CD8-positive, alpha-beta memory T cell (primary cell): ENCODE measurements around the gene AREL1. TPM values are rescaled to one million over a fixed set of nuclear protein-coding genes. Genes with fewer than 3 reads are reported as not detected.

Experiments
- CTCF ChIA-PET: fragments of 350-600 bp; sonication (Branson Sonifier 250); formaldehyde crosslinking; loops from one replicate; lab custom pipeline; 2021; ENCODE audit warnings: antibody characterized with exemption; lab: Charles Lee
- POLR2A ChIA-PET: fragments of 350-600 bp; sonication (Branson Sonifier 250); formaldehyde crosslinking; loops from one replicate; lab custom pipeline; 2021; ENCODE audit warnings: antibody characterized with exemption; lab: Charles Lee
- DNase-seq, 5 donors: peaks; one replicate each; pipeline versions ENCODE4 v3.0.0 to v3.0.0-alpha.2; 2020 to 2022; ENCODE audit warnings: mixed read lengths in 1 of 5
- H3K27ac ChIP-seq: one replicate; pipeline ENCODE4 v1.7.0; 2013; ENCODE audit warnings: low read depth, mild to moderate bottlenecking, low read length, moderate library complexity
- H3K27me3 ChIP-seq: 2 replicates; pipeline ENCODE4 v1.7.0; 2013; ENCODE audit warnings: low read length, mild to moderate bottlenecking; ENCODE audit not compliant: insufficient read depth, poor library complexity, severe bottlenecking
- H3K36me3 ChIP-seq: 2 replicates; pipeline ENCODE4 v1.7.0; 2013; ENCODE audit warnings: mild to moderate bottlenecking, low read length, moderate library complexity; ENCODE audit not compliant: insufficient read depth
- H3K4me1 ChIP-seq: 2 replicates; pipeline ENCODE4 v1.7.0; 2013; ENCODE audit warnings: mild to moderate bottlenecking, low read length, moderate library complexity; ENCODE audit not compliant: insufficient read depth
- H3K4me3 ChIP-seq: 2 replicates; pipeline ENCODE4 v1.7.0; 2013; ENCODE audit warnings: mild to moderate bottlenecking, low read length
- H3K9me3 ChIP-seq: 2 replicates; pipeline ENCODE4 v1.7.0; 2013; ENCODE audit warnings: mild to moderate bottlenecking, low read length
- H3K27ac Mint-ChIP-seq, 8 donors: one replicate each; pipeline ENCODE4 v1.8.0; 2020 to 2021; ENCODE audit warnings: mixed read lengths in 8 of 8, mild to moderate bottlenecking in 6 of 8, inconsistent platforms in 3 of 8, moderate library complexity in 3 of 8
- H3K27me3 Mint-ChIP-seq, 2 donors: one replicate each; pipeline ENCODE4 v1.8.0; 2020 to 2021; ENCODE audit warnings: mixed read lengths in 2 of 2, mild to moderate bottlenecking in 1 of 2, moderate library complexity in 1 of 2
- H3K36me3 Mint-ChIP-seq, 3 donors: one replicate each; pipeline ENCODE4 v1.8.0; 2020 to 2021; ENCODE audit warnings: mixed read lengths in 3 of 3, inconsistent platforms in 1 of 3, mild to moderate bottlenecking in 1 of 3
- H3K4me1 Mint-ChIP-seq, 3 donors: one replicate each; pipeline ENCODE4 v1.8.0; 2020 to 2021; ENCODE audit warnings: mixed read lengths in 3 of 3, inconsistent platforms in 1 of 3, mild to moderate bottlenecking in 1 of 3
- H3K4me3 Mint-ChIP-seq, 7 donors: one replicate each; pipeline ENCODE4 v1.8.0; 2020 to 2021; ENCODE audit warnings: mixed read lengths in 7 of 7, mild to moderate bottlenecking in 6 of 7, moderate library complexity in 4 of 7, inconsistent platforms in 2 of 7
- H3K9me3 Mint-ChIP-seq, 5 donors: one replicate each; pipeline ENCODE4 v1.8.0; 2020 to 2022; ENCODE audit warnings: mixed read lengths in 5 of 5, mild to moderate bottlenecking in 3 of 5, moderate library complexity in 2 of 5, inconsistent platforms in 1 of 5
- polyA plus RNA-seq: library from polyadenylated mRNA; unstranded; fragments of 300-500 nt; fragmentation: Illumina TruSeq; gene quantifications from one replicate; pipeline ENCODE4 v1.2.3, GENCODE V29; 2021
- total RNA-seq, 2 experiments: library from RNA; stranded (reverse); gene quantifications; one replicate each; pipeline ENCODE4 v1.2.3, GENCODE V29; 2021

AREL1 gene
- total and polyA plus RNA-seq, 3 experiments from 2014 or later = 28.6 to 37.7 (median 37.0) TPM

DNA sequence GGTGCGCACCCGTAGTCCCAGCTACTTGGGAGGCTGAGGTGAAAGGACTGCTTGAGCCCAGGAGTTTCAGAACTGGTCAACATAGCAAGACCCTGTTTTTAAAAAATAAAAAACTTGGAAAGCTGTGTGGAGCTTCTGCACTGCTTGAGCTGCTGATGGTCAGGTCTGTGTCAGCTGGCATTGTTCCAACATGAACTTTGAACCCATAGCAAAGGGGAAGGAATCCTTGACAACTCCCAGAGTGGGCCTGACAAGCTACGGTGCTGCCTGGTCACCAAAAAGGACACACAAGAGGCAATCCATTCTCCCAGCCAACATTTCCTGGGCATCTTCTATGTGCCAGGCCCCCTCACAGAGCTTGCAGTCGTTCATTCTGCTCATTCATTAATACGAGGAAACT is 84.5 kb downstream of the AREL1 start:
- Mint-ChIP-seq H3K4me1 (peaks cover 12 to 20% (median 13%) of the 10 kb centered on the region in 3 donors), H3K27me3 (peaks cover 0 to 5% of the 10 kb centered on the region in 2 donors), H3K27ac (peak overlapping the region in 1 of 8 donors; percentile 92), H3K4me3 (peak overlapping the region in 1 of 7 donors; percentile 44), H3K36me3 (no peaks in the 10 kb centered on the region), H3K9me3 (no peaks in the 10 kb centered on the region)
- H3K4me3 ChIP-seq = no peak overlapping the region
- no peaks in the 10 kb centered on the region for H3K9me3 ChIP-seq
- no peak for DNase-seq
- CTCF ChIA-PET = interaction anchor here (1.7 to 5.4 kb wide), 3 partner anchors 10 to 19 kb away, joined by 9 to 20 read pairs (median 9); partner anchors contain the start of gene LTBP2
- no peaks in the 10 kb centered on the region for H3K36me3 ChIP-seq
- POLR2A ChIA-PET = no interaction called here
- H3K4me1 ChIP-seq = no peaks in the 10 kb centered on the region
- no peak overlapping the region for H3K27ac ChIP-seq
- no peaks in the 10 kb centered on the region for H3K27me3 ChIP-seq

DNA sequence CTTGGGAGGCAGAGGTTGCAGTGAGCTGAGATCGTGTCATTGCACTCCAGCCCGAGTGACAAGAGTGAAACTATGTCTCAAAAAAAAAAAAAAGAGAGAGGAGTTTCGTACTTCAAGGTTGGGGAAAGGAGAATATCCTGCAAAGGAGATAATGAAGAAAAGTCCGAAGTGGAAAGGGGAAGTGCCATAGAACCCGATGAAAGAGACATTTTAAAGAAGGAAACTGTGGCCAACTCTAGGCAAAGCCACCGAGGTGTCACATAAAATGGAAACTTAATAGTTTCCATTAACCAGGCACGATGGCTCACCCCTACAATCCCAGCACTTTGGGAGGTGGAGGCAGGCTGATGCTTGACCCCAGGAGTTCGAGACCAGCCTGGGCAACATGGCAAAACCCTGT is 85.8 kb downstream of the AREL1 start:
- CTCF ChIA-PET = interaction anchor here (1.0 to 5.4 kb wide), 4 partner anchors 9 to 18 kb away, joined by 3 to 20 read pairs (median 7); partner anchors contain the start of gene LTBP2
- peaks cover 0 to 5% of the 10 kb centered on the region in 2 donors for H3K27me3 Mint-ChIP-seq
- H3K9me3 Mint-ChIP-seq = no peaks in the 10 kb centered on the region
- no peaks in the 10 kb centered on the region for H3K36me3 ChIP-seq
- POLR2A ChIA-PET = no interaction called here
- no peaks in the 10 kb centered on the region for H3K27me3 ChIP-seq
- H3K9me3 ChIP-seq = no peaks in the 10 kb centered on the region
- no peak overlapping the region for H3K27ac ChIP-seq
- no peaks in the 10 kb centered on the region for H3K36me3 Mint-ChIP-seq
- H3K4me1 Mint-ChIP-seq = peaks cover 13 to 21% (median 13%) of the 10 kb centered on the region in 3 donors
- no peak for DNase-seq
- H3K4me3 ChIP-seq = no peak overlapping the region
- peak overlapping the region in 3 of 7 donors; percentile 34 to 65 (median 46) for H3K4me3 Mint-ChIP-seq
- peak overlapping the region in 1 of 8 donors; percentile 43 for H3K27ac Mint-ChIP-seq
- H3K4me1 ChIP-seq = no peaks in the 10 kb centered on the region

GRCh38 chr14:74622257-74622656 is 90.6 kb downstream of the AREL1 start:
- peak overlapping the region in 1 of 7 donors; percentile 12 for H3K4me3 Mint-ChIP-seq
- POLR2A ChIA-PET = no interaction called here
- Histone ChIP-seq H3K9me3 (no peaks in the 10 kb centered on the region), H3K27me3 (no peaks in the 10 kb centered on the region), H3K4me3 (no peak overlapping the region), H3K4me1 (peaks cover 44% of the 10 kb centered on the region), H3K27ac (no peak overlapping the region), H3K36me3 (no peaks in the 10 kb centered on the region)
- CTCF ChIA-PET = interaction anchor here (1.0 to 8.1 kb wide), 2 partner anchors 12 to 32 kb away, joined by 4 to 92 read pairs; partner anchors contain the start of gene LTBP2
- peaks cover 0 to 10% of the 10 kb centered on the region in 2 donors for H3K27me3 Mint-ChIP-seq
- peak overlapping the region in 3 of 8 donors; percentile 3 to 50 (median 47) for H3K27ac Mint-ChIP-seq
- peaks cover 57 to 61% (median 58%) of the 10 kb centered on the region in 3 donors for H3K4me1 Mint-ChIP-seq
- no peaks in the 10 kb centered on the region for H3K9me3 Mint-ChIP-seq
- no peak for DNase-seq
- no peaks in the 10 kb centered on the region for H3K36me3 Mint-ChIP-seq

DNA sequence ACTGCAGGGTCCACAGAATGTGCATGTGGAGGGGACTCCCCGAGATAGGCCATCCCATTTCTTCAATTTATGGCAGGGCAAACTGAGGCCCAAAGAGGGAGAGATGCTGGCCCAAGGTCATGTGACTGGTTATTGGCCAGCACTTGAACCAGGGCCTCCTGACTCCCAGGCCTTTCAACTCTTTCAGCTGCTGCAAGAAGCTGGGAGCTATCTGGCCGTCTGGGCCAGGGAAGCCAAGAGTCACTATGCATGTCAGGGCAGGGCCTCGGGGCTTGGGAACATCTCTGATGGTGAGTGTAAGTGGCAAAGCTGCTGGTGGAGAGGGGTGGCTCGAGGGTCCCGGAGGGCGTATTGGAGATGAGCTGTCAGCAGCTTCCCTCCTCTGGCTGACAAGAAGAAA is 91.3 kb downstream of the AREL1 start:
- no peak overlapping the region for H3K27ac ChIP-seq
- DNase-seq = no peak
- Mint-ChIP-seq H3K4me3 (peak overlapping the region in 1 of 7 donors; percentile 28), H3K4me1 (peaks cover 55 to 62% (median 57%) of the 10 kb centered on the region in 3 donors), H3K27me3 (peaks cover 0 to 10% of the 10 kb centered on the region in 2 donors), H3K36me3 (no peaks in the 10 kb centered on the region), H3K27ac (peak overlapping the region in 1 of 8 donors; percentile 50), H3K9me3 (no peaks in the 10 kb centered on the region)
- H3K4me3 ChIP-seq = no peak overlapping the region
- H3K9me3 ChIP-seq = no peaks in the 10 kb centered on the region
- no peaks in the 10 kb centered on the region for H3K36me3 ChIP-seq
- POLR2A ChIA-PET = no interaction called here
- CTCF ChIA-PET = interaction anchor here (8.1 kb wide), 1 partner anchor 11 kb away, joined by 92 read pairs; the partner anchor contains the start of gene LTBP2
- no peaks in the 10 kb centered on the region for H3K27me3 ChIP-seq
- H3K4me1 ChIP-seq = peaks cover 46% of the 10 kb centered on the region

- peak overlapping the region in 6 of 7 donors; percentile 28 to 87 (median 67) for H3K4me3 Mint-ChIP-seq
- peaks cover 0 to 10% of the 10 kb centered on the region in 2 donors for H3K27me3 Mint-ChIP-seq
- no peaks in the 10 kb centered on the region for H3K9me3 Mint-ChIP-seq
- peaks cover 61 to 68% (median 63%) of the 10 kb centered on the region in 3 donors for H3K4me1 Mint-ChIP-seq
- Histone ChIP-seq H3K27me3 (no peaks in the 10 kb centered on the region), H3K4me3 (no peak overlapping the region), H3K9me3 (no peaks in the 10 kb centered on the region), H3K27ac (no peak overlapping the region), H3K4me1 (peaks cover 46% of the 10 kb centered on the region), H3K36me3 (no peaks in the 10 kb centered on the region)
- POLR2A ChIA-PET = no interaction called here
- H3K27ac Mint-ChIP-seq = peak overlapping the region in 7 of 8 donors; percentile 42 to 97 (median 59)
- no peak for DNase-seq
- CTCF ChIA-PET = interaction anchor here (0.7 to 8.1 kb wide), 3 partner anchors 11 to 18 kb away, joined by 3 to 92 read pairs (median 3); partner anchors contain the start of gene LTBP2
- H3K36me3 Mint-ChIP-seq = no peaks in the 10 kb centered on the region
Measured at GRCh38 chr14:74620923-74621322, 92.0 kb downstream of the AREL1 start.

DNA sequence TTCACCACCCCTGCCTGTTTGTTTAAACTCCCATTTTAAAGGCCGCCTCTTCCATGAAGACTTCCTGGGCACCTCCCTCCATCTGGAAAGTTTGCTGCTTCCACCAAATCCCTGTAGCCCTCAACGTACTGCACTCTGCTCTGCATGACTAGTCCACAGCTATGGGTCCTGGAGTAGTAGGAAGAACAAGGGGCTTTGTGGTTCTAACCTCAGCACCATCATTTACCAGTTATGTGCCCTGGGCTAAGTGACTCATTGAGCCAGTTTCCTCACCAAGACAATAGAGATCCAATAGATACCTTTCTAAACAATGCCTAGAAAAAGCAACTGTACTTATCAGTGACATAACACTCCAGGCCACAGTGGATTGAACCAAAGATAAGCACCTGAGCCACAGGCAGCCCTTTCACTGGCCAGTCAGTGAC is 92.4 kb downstream of the AREL1 start:
- no peaks in the 10 kb centered on the region for H3K36me3 ChIP-seq
- Mint-ChIP-seq H3K9me3 (no peaks in the 10 kb centered on the region), H3K27me3 (peaks cover 0 to 14% of the 10 kb centered on the region in 2 donors), H3K4me1 (peaks cover 66 to 73% (median 67%) of the 10 kb centered on the region in 3 donors), H3K27ac (peak overlapping the region in 7 of 8 donors; percentile 43 to 97 (median 68)), H3K4me3 (peak overlapping the region; percentile 30 to 87 (median 62)), H3K36me3 (no peaks in the 10 kb centered on the region)
- DNase-seq = peak in 1 of 5 donors; percentile 57
- no peaks in the 10 kb centered on the region for H3K27me3 ChIP-seq
- H3K27ac ChIP-seq = no peak overlapping the region
- H3K4me1 ChIP-seq = peaks cover 46% of the 10 kb centered on the region
- no peak overlapping the region for H3K4me3 ChIP-seq
- ChIA-PET CTCF (interaction anchor here (0.7 to 8.1 kb wide), 3 partner anchors 10 to 18 kb away, joined by 3 to 92 read pairs (median 3); partner anchors contain the start of gene LTBP2), POLR2A (no interaction called here)
- H3K9me3 ChIP-seq = no peaks in the 10 kb centered on the region

DNA sequence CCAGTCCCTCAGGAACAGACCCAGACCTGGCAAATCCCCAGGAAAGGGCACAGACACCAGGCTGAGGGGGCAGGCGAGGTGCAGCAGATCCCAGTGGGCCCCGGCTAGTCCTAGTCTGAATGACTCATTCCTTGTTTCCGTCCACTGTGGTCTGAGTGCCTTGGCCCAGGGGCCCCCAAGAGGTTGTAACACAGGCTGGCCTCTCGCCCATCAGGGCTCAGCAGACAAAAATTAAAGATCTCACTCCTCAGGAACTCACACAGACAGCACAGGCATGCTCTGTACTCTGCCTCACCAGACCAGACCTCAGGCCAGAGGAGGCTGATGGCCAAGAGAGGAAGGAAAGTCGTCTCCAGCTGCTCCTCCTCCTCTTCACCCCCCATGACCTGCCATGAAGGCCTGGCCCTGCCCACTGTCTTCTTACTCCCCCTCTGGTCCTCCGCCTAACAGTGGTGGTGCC is 93.2 kb downstream of the AREL1 start:
- ChIA-PET CTCF (interaction anchor here (1.6 to 8.1 kb wide), 5 partner anchors 10 to 143 kb away, joined by 3 to 92 read pairs (median 10); partner anchors contain the start of genes LTBP2 and YLPM1), POLR2A (interaction anchor here (1.6 kb wide), 1 partner anchor 144 kb away, joined by 9 read pairs; the partner anchor contains the start of gene YLPM1)
- Histone ChIP-seq H3K4me1 (peaks cover 46% of the 10 kb centered on the region), H3K27me3 (no peaks in the 10 kb centered on the region), H3K36me3 (no peaks in the 10 kb centered on the region), H3K9me3 (no peaks in the 10 kb centered on the region), H3K27ac (no peak overlapping the region), H3K4me3 (no peak overlapping the region)
- H3K27me3 Mint-ChIP-seq = peaks cover 0 to 15% of the 10 kb centered on the region in 2 donors
- H3K4me3 Mint-ChIP-seq = peak overlapping the region; percentile 54 to 87 (median 72)
- no peaks in the 10 kb centered on the region for H3K36me3 Mint-ChIP-seq
- DNase-seq = no peak
- peak overlapping the region in 6 of 8 donors; percentile 43 to 97 (median 72) for H3K27ac Mint-ChIP-seq
- H3K9me3 Mint-ChIP-seq = no peaks in the 10 kb centered on the region
- H3K4me1 Mint-ChIP-seq = peaks cover 74 to 81% (median 75%) of the 10 kb centered on the region in 3 donors
